Mesenchymal stem cell (in vitro differentiated cells and primary cell): ENCODE data around the gene SCIN.

Experiments
- DNase-seq: peaks from one replicate; pipeline ENCODE4 v3.0.0-alpha.2; 2013
- H2AFZ ChIP-seq: one replicate; pipeline ENCODE4 v1.6.1; 2013; ENCODE audit warnings: low read depth, mild to moderate bottlenecking, control low read depth, inconsistent platforms, low read length, moderate library complexity
- H2AK5ac ChIP-seq: 2 replicates; pipeline ENCODE4 v1.6.1; 2013; ENCODE audit warnings: low read length, moderate library complexity, mild to moderate bottlenecking, inconsistent platforms; ENCODE audit not compliant: severe bottlenecking
- H2BK120ac ChIP-seq: one replicate; pipeline ENCODE4 v1.6.1; 2013; ENCODE audit warnings: low read depth, mild to moderate bottlenecking, inconsistent platforms, low read length, moderate library complexity
- H2BK12ac ChIP-seq, 2 experiments: one replicate each; pipeline ENCODE4 v1.6.1; 2013; ENCODE audit warnings: inconsistent platforms in 2 of 2, low read length in 2 of 2, mild to moderate bottlenecking in 2 of 2, moderate library complexity in 2 of 2, control low read depth in 1 of 2
- H2BK15ac ChIP-seq: one replicate; pipeline ENCODE4 v1.6.1; 2013; ENCODE audit warnings: mild to moderate bottlenecking, low read depth, inconsistent platforms; ENCODE audit not compliant: poor library complexity, severe bottlenecking
- H2BK5ac ChIP-seq: 2 replicates; pipeline ENCODE4 v1.6.1; 2013; ENCODE audit warnings: low read depth, mild to moderate bottlenecking, low read length, control low read depth, inconsistent platforms; ENCODE audit not compliant: poor library complexity, severe bottlenecking
- H3K14ac ChIP-seq, 2 experiments: one replicate each; pipeline ENCODE4 v1.6.1; 2013; ENCODE audit warnings: inconsistent platforms in 2 of 2, low read length in 2 of 2, control low read depth in 1 of 2, mild to moderate bottlenecking in 1 of 2, moderate library complexity in 1 of 2
- H3K18ac ChIP-seq, 2 experiments: one replicate each; pipeline ENCODE4 v1.6.1; 2013; ENCODE audit warnings: inconsistent platforms in 2 of 2, low read length in 2 of 2, control low read depth in 1 of 2, low read depth in 1 of 2, mild to moderate bottlenecking in 1 of 2
- H3K23ac ChIP-seq, 2 experiments: one replicate each; pipeline ENCODE4 v1.6.1; 2013; ENCODE audit warnings: inconsistent platforms in 2 of 2, low read length in 2 of 2, mild to moderate bottlenecking in 2 of 2, moderate library complexity in 2 of 2, control low read depth in 1 of 2
- H3K27ac ChIP-seq: 2 replicates; pipeline ENCODE4 v1.5.1; 2013; ENCODE audit warnings: mild to moderate bottlenecking, moderate library complexity, low read length, control low read depth, inconsistent platforms; ENCODE audit not compliant: poor library complexity, severe bottlenecking
- H3K27me3 ChIP-seq, 2 experiments: 2 replicates each; pipeline versions ENCODE4 v1.6.1 to v1.7.0; 2013; ENCODE audit warnings: low read length in 2 of 2, mild to moderate bottlenecking in 2 of 2, moderate library complexity in 2 of 2, control low read depth in 1 of 2, inconsistent platforms in 1 of 2; ENCODE audit not compliant: control insufficient read depth in 1 of 2, insufficient read depth in 1 of 2
- H3K36me3 ChIP-seq, 2 experiments: 2 replicates each; pipeline versions ENCODE4 v1.6.1 to v1.7.0; 2013; ENCODE audit warnings: low read length in 2 of 2, control low read depth in 1 of 2, inconsistent platforms in 1 of 2, low read depth in 1 of 2, mild to moderate bottlenecking in 1 of 2; ENCODE audit not compliant: insufficient read depth in 2 of 2, control insufficient read depth in 1 of 2
- H3K4ac ChIP-seq, 2 experiments: one replicate each; pipeline ENCODE4 v1.6.1; 2013; ENCODE audit warnings: inconsistent platforms in 2 of 2, low read length in 2 of 2, mild to moderate bottlenecking in 2 of 2, moderate library complexity in 2 of 2, control low read depth in 1 of 2, low read depth in 1 of 2
- H3K4me1 ChIP-seq: 2 replicates; pipeline ENCODE4 v1.6.1; 2013; ENCODE audit warnings: low read depth, low read length, control low read depth; ENCODE audit not compliant: control insufficient read depth, insufficient read depth
- H3K4me2 ChIP-seq: 2 replicates; pipeline ENCODE4 v1.6.1; 2013; ENCODE audit warnings: low read length, mild to moderate bottlenecking, inconsistent platforms; ENCODE audit not compliant: poor library complexity, severe bottlenecking
- H3K4me3 ChIP-seq, 2 experiments: 2 replicates each; pipeline versions ENCODE4 v1.5.1 to v1.7.0; 2013; ENCODE audit warnings: low read length in 2 of 2, mild to moderate bottlenecking in 2 of 2, control low read depth in 1 of 2, low read depth in 1 of 2; ENCODE audit not compliant: insufficient read depth in 1 of 2
- H3K79me1 ChIP-seq: replicated peaks from 2 replicates; pipeline ENCODE4 v1.6.1; 2013; ENCODE audit warnings: mild to moderate bottlenecking, control low read depth, low read length, inconsistent platforms; ENCODE audit not compliant: poor library complexity, severe bottlenecking
- H3K9ac ChIP-seq: 2 replicates; pipeline ENCODE4 v1.7.0; 2013; ENCODE audit warnings: mild to moderate bottlenecking, low read length, moderate library complexity
- H3K9me3 ChIP-seq: 2 replicates; pipeline ENCODE4 v1.7.0; 2013; ENCODE audit warnings: mild to moderate bottlenecking, low read length; ENCODE audit not compliant: control insufficient read depth
- H4K8ac ChIP-seq: one replicate; pipeline ENCODE4 v1.6.1; 2013; ENCODE audit warnings: inconsistent platforms, mild to moderate bottlenecking, low read length, moderate library complexity
- H4K91ac ChIP-seq: one replicate; pipeline ENCODE4 v1.6.1; 2013; ENCODE audit warnings: mild to moderate bottlenecking, low read length, inconsistent platforms
- WGBS: methylation state at CpG from one replicate; pipeline ENCODE4 v1.1.7; 2013; ENCODE audit warnings: mixed read lengths; 5-methylcytosine and 5-hydroxymethylcytosine counted together

SCIN gene

GRCh38 chr7:12571691-12572090 is 1.2 kb downstream of the SCIN start:
- Histone ChIP-seq H2AK5ac (no peak overlapping the region), H3K18ac (no peak overlapping the region), H3K14ac (no peak overlapping the region), H4K91ac (no peak overlapping the region), H3K4ac (no peak overlapping the region), H2AFZ (no peak overlapping the region), H2BK120ac (no peak overlapping the region), H4K8ac (no peak overlapping the region), H3K4me1 (peaks cover 9% of the 10 kb centered on the region), H3K9me3 (no peaks in the 10 kb centered on the region), H3K4me3 (no peak overlapping the region), H3K23ac (peak overlapping the region in 1 of 2 experiments; percentile 34), H3K79me1 (no peaks in the 10 kb centered on the region), H3K27ac (no peak overlapping the region), H3K27me3 (peaks cover 6 to 28% of the 10 kb centered on the region in 2 experiments), H2BK5ac (no peak overlapping the region), H3K4me2 (no peak overlapping the region), H3K9ac (no peak overlapping the region), H3K36me3 (no peaks in the 10 kb centered on the region), H2BK12ac (no peak overlapping the region), H2BK15ac (no peak overlapping the region)
- DNase-seq = no peak
- 83% methylated on average over 5 of the region's 5 CpGs for WGBS

GRCh38 chr7:12572941-12573575 is 2.5 kb downstream of the SCIN start:
- no peak overlapping the region for H3K27ac ChIP-seq
- H3K9ac ChIP-seq = peak overlapping the region; percentile 54
- H2BK12ac ChIP-seq = no peak overlapping the region
- H3K79me1 ChIP-seq = no peaks in the 10 kb centered on the region
- H3K4me3 ChIP-seq = peak overlapping the region in 1 of 2 experiments; percentile 45
- H3K23ac ChIP-seq = no peak overlapping the region
- no peak overlapping the region for H4K8ac ChIP-seq
- whole genome bisulfite sequencing = 76% methylated on average over 1 of the region's 2 CpGs
- no peak overlapping the region for H3K4me2 ChIP-seq
- no peak overlapping the region for H2AK5ac ChIP-seq
- H2BK15ac ChIP-seq = no peak overlapping the region
- no peak overlapping the region for H2BK5ac ChIP-seq
- peaks cover 6 to 28% of the 10 kb centered on the region in 2 experiments for H3K27me3 ChIP-seq
- H3K18ac ChIP-seq = no peak overlapping the region
- no peak for DNase-seq
- H3K9me3 ChIP-seq = no peaks in the 10 kb centered on the region
- no peak overlapping the region for H4K91ac ChIP-seq
- no peak overlapping the region for H3K4ac ChIP-seq
- H3K14ac ChIP-seq = no peak overlapping the region
- H2BK120ac ChIP-seq = no peak overlapping the region
- peaks cover 9% of the 10 kb centered on the region for H3K4me1 ChIP-seq
- no peaks in the 10 kb centered on the region for H3K36me3 ChIP-seq
- no peak overlapping the region for H2AFZ ChIP-seq

GRCh38 chr7:12573885-12574284 is 3.4 kb downstream of the SCIN start:
- Histone ChIP-seq H3K23ac (no peak overlapping the region), H3K4me3 (no peak overlapping the region), H3K27ac (no peak overlapping the region), H2BK15ac (no peak overlapping the region), H3K27me3 (peaks cover 6 to 22% of the 10 kb centered on the region in 2 experiments), H4K91ac (no peak overlapping the region), H2BK12ac (no peak overlapping the region), H4K8ac (no peak overlapping the region), H2AK5ac (no peak overlapping the region), H3K79me1 (no peaks in the 10 kb centered on the region), H3K36me3 (no peaks in the 10 kb centered on the region), H3K18ac (no peak overlapping the region), H3K4ac (no peak overlapping the region), H3K9me3 (no peaks in the 10 kb centered on the region), H3K4me1 (peaks cover 9% of the 10 kb centered on the region), H2BK120ac (no peak overlapping the region), H2BK5ac (no peak overlapping the region), H3K9ac (no peak overlapping the region), H3K14ac (no peak overlapping the region), H2AFZ (no peak overlapping the region), H3K4me2 (no peak overlapping the region)
- WGBS = 80% methylated on average over 1 of the region's 1 CpG
- DNase-seq = no peak

- H3K23ac ChIP-seq = no peak overlapping the region
- H3K27me3 ChIP-seq = no peaks in the 10 kb centered on the region
- H3K9me3 ChIP-seq = no peaks in the 10 kb centered on the region
- no peak overlapping the region for H4K91ac ChIP-seq
- H3K18ac ChIP-seq = no peak overlapping the region
- H3K9ac ChIP-seq = no peak overlapping the region
- H3K79me1 ChIP-seq = no peaks in the 10 kb centered on the region
- no peak overlapping the region for H3K4me3 ChIP-seq
- no peak overlapping the region for H2BK5ac ChIP-seq
- H3K14ac ChIP-seq = no peak overlapping the region
- H3K4me1 ChIP-seq = no peaks in the 10 kb centered on the region
- H3K4ac ChIP-seq = no peak overlapping the region
- no peak overlapping the region for H3K4me2 ChIP-seq
- DNase-seq = no peak
- no peak overlapping the region for H2BK120ac ChIP-seq
- H2AK5ac ChIP-seq = no peak overlapping the region
- no peak overlapping the region for H3K27ac ChIP-seq
- H3K36me3 ChIP-seq = no peaks in the 10 kb centered on the region
- H2AFZ ChIP-seq = no peak overlapping the region
- no peak overlapping the region for H2BK12ac ChIP-seq
- no peak overlapping the region for H2BK15ac ChIP-seq
- no peak overlapping the region for H4K8ac ChIP-seq
- 95% methylated on average over 5 of the region's 8 CpGs for WGBS
Measured at GRCh38 chr7:12578930-12579640, 8.6 kb downstream of the SCIN start.
